ENCODE data around the gene SLC43A2. TPM values are rescaled to one million over a fixed set of nuclear protein-coding genes. Genes with fewer than 3 reads are reported as not detected.

SLC43A2 gene
- total RNA-seq, 1 donor from 2014 or later = 39.9 TPM

DNA sequence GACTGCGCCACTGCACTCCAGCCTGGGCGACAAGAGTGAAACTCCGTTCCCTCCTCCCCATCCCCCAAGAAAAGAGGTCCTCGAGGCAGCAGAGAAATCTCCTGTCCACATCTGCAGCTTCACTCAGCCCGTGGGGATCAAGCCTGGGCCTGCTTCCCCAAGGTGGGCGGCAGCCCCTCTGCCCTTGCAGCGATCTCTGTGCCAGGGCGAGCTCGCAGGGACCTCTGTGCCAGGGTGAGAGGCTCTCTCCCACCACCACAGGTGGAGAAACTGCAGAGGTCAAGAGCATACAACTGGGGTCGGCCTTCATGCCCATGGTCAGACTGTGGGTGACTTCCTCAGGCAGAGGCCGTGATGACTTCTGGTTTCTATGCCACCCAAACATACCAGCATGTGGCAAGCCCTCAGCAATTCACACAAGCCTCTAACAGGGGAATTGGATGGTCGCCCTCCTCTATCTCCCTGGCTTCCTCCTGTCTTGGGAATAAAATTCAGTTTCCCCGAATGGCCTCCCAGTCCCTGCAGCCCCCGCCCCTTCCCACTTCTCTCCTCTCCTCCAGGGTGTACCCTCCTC is 5.5 kb downstream of the SLC43A2 start:
- peaks cover 32% of the 10 kb centered on the region for H3K4me1 ChIP-seq
- no peaks in the 10 kb centered on the region for H3K27me3 ChIP-seq
- H3K27ac ChIP-seq = no peak overlapping the region
- H3K9me3 ChIP-seq = no peaks in the 10 kb centered on the region
- H3K36me3 ChIP-seq = peaks cover 13% of the 10 kb centered on the region
- intact Hi-C loops (cut with DNase I) = no loop called here
- ATAC-seq = peak; percentile 4
- no peak overlapping the region for H3K4me3 ChIP-seq
- TF ChIP-seq, protein P1, sequence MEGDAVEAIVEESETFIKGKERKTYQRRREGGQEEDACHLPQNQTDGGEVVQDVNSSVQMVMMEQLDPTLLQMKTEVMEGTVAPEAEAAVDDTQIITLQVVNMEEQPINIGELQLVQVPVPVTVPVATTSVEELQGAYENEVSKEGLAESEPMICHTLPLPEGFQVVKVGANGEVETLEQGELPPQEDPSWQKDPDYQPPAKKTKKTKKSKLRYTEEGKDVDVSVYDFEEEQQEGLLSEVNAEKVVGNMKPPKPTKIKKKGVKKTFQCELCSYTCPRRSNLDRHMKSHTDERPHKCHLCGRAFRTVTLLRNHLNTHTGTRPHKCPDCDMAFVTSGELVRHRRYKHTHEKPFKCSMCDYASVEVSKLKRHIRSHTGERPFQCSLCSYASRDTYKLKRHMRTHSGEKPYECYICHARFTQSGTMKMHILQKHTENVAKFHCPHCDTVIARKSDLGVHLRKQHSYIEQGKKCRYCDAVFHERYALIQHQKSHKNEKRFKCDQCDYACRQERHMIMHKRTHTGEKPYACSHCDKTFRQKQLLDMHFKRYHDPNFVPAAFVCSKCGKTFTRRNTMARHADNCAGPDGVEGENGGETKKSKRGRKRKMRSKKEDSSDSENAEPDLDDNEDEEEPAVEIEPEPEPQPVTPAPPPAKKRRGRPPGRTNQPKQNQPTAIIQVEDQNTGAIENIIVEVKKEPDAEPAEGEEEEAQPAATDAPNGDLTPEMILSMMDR (IDR thresholded peaks at IDR 0.05) = no peak
- no peak for DNase-seq

DNA sequence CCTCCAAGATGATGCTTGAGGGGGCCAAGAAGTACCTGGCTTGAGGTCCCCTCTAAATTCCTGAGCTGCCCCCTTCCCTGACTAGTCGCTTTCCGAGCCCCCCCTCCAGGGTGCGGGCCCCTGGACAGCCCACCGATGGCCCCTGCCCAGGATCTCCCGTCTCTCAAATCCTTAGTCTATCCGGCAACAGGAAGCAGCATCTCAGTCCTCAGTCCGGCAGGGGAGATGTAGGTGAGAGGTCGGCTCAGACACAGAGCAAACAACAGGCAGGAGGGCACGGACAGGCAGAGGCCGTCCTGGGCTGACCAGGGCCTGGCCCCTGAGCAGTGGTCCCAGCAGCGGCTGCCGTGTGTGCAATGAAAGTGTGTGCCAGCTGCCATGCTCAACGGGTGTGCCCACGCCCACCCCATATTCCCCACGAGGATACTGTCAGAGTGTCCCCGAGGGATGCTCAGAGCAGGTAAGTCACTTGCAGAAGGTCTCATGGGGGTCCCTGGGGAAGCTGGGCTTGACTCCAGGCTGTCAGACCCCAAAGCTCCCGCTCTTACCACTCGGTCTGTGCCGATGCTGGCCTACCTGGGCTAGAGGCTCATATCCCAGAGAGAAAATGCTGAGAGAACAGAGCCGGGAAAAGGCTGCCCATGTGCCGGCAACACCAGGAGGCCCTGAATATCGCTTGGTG is 7.2 kb downstream of the SLC43A2 start:
- H3K27ac ChIP-seq = no peak overlapping the region
- intact Hi-C loops (cut with DNase I) = no loop called here
- H3K36me3 ChIP-seq = peaks cover 21% of the 10 kb centered on the region

DNA sequence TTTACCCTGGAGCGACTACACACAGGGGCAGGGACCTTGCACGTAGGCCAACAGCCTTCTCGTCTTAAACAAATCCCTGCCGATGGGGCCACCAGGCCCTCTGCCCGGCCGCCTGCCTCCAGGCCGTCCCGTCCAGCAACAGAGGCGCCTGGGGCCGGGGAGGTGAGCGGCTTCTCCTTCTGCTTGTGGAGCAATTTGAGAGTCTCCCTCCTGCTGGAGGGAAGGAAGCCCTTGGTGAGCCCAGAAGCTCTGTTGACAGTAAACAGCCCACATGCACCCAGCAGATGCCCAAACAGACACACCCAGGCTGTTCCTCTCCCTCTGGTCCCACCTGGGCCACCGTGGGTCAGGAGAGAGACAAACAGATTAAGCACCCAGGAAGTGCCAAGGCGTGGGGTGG is 8.1 kb downstream of the SLC43A2 start:
- no peak overlapping the region for H3K4me3 ChIP-seq
- peaks cover 13% of the 10 kb centered on the region for H3K4me1 ChIP-seq
- no peaks in the 10 kb centered on the region for H3K9me3 ChIP-seq
- intact Hi-C loops (cut with DNase I) = no loop called here
- TF ChIP-seq, protein P1 (IDR thresholded peaks at IDR 0.05) = no peak
- ATAC-seq = no peak
- DNase-seq = no peak
- H3K27ac ChIP-seq = no peak overlapping the region
- H3K36me3 ChIP-seq = peaks cover 25% of the 10 kb centered on the region
- H3K27me3 ChIP-seq = no peaks in the 10 kb centered on the region

More for the DNA sequence above, 7.2 kb downstream of the SLC43A2 start:
- ATAC-seq (no peak), DNase-seq (no peak)
- Histone ChIP-seq H3K4me3 (no peak overlapping the region), H3K4me1 (peaks cover 22% of the 10 kb centered on the region), H3K9me3 (no peaks in the 10 kb centered on the region), H3K27me3 (no peaks in the 10 kb centered on the region)
- TF ChIP-seq, protein P1 (IDR thresholded peaks at IDR 0.05) = no peak

DNA sequence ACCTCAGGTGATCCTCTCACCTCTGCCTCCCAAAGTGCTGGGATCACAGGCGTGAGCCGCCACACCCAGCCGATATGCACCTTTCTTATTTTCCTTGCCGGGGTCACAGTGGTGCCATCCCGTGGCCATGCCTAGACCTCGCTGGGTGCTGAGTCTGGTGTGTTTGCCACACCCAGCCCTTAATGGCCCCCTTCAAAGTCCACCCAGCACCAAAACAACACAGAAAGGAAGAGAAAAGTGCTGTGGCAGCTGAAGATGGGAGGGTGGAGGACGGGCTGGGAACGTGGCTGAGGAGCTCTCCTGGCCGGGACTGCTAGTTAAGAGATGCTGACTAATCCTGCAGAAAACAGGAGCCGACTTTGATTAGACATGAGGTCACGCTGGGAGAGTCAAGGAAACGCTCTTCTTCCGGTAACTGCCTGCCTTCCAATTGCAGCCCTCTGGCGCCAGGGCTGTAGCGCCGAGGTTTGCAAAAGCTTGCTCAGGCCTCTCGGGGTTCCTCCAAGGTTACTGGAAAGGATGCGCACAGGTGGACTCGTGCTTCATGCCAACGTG is 10.9 kb downstream of the SLC43A2 start:
- H3K4me1 ChIP-seq = peaks cover 10% of the 10 kb centered on the region
- intact Hi-C loops (cut with DNase I) = no loop called here
- H3K27me3 ChIP-seq = no peaks in the 10 kb centered on the region
- no peak overlapping the region for H3K4me3 ChIP-seq
- no peaks in the 10 kb centered on the region for H3K9me3 ChIP-seq
- DNase-seq (no peak), ATAC-seq (peak; percentile 55)
- TF ChIP-seq, protein P1 (IDR thresholded peaks at IDR 0.05) = no peak
- H3K36me3 ChIP-seq = peaks cover 40% of the 10 kb centered on the region
- H3K27ac ChIP-seq = peak overlapping the region; percentile 3

DNA sequence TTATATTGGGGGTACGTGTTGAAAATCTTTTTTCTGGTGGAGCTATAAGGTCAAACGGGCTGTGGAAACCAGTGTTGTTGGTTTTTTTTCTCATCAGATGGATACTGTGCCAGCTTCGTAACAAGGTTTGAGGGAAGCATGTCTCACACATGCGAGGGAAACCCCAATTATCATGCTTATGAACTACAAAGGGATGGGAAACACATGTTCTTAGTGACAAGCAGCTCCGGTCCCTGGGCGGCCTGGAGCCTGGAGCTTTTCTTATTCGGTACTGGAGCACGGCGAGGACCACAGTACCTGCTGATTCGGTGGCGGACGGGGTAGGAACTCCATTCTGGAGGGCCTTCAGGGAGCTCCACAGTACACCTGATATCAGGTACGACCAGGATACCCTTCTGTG is 12.5 kb downstream of the SLC43A2 start:
- H3K4me1 ChIP-seq = peaks cover 17% of the 10 kb centered on the region
- ATAC-seq (no peak), DNase-seq (no peak)
- H3K27me3 ChIP-seq = no peaks in the 10 kb centered on the region
- H3K4me3 ChIP-seq = no peak overlapping the region
- no peaks in the 10 kb centered on the region for H3K9me3 ChIP-seq
- peaks cover 52% of the 10 kb centered on the region for H3K36me3 ChIP-seq
- intact Hi-C loops (cut with DNase I) = no loop called here
- H3K27ac ChIP-seq = no peak overlapping the region
- TF ChIP-seq, protein P1 (IDR thresholded peaks at IDR 0.05) = no peak
